Type B pancreatic cell (in vitro differentiated cells): ENCODE measurements around the gene SARS1. TPM values are rescaled to one million over a fixed set of nuclear protein-coding genes. Genes with fewer than 3 reads are reported as not detected.

ENCODE experiments used
- DNase-seq: peaks from one replicate; pipeline ENCODE4 v3.0.0; 2021; ENCODE audit warnings: mixed read lengths; ENCODE audit not compliant: unreplicated experiment; ENCODE audit errors: extremely low spot score
- H3K27ac Mint-ChIP-seq: 2 replicates; pipeline ENCODE4 v1.8.0; 2021; ENCODE audit warnings: mild to moderate bottlenecking, mixed read lengths
- H3K27me3 Mint-ChIP-seq: 2 replicates; pipeline ENCODE4 v1.8.0; 2021; ENCODE audit warnings: mixed read lengths
- H3K36me3 Mint-ChIP-seq: 2 replicates; pipeline ENCODE4 v1.8.0; 2021; ENCODE audit warnings: mixed read lengths
- H3K4me1 Mint-ChIP-seq: one replicate; pipeline ENCODE4 v1.8.0; 2021; ENCODE audit warnings: mixed read lengths; ENCODE audit not compliant: unreplicated experiment
- H3K4me3 Mint-ChIP-seq: 2 replicates; pipeline ENCODE4 v1.8.0; 2021; ENCODE audit warnings: mild to moderate bottlenecking, mixed read lengths
- H3K9me3 Mint-ChIP-seq: 2 replicates; pipeline ENCODE4 v1.8.0; 2021; ENCODE audit warnings: mixed read lengths
- total RNA-seq: library from RNA; stranded (reverse); gene quantifications from 2 replicates; pipeline ENCODE4 v1.2.1, GENCODE V29; 2021; ENCODE audit warnings: low replicate concordance
- TF ChIP-seq, protein P1 (sequence below): fragments of 200-600 bp; sonication (generic); conservative IDR thresholded peaks from 2 replicates; pipeline ENCODE4 v1.5.0; 2021; ENCODE audit warnings: antibody characterized with exemption, mild to moderate bottlenecking

SARS1 gene
- total RNA-seq, 1 donor from 2014 or later: 136 TPM

DNA sequence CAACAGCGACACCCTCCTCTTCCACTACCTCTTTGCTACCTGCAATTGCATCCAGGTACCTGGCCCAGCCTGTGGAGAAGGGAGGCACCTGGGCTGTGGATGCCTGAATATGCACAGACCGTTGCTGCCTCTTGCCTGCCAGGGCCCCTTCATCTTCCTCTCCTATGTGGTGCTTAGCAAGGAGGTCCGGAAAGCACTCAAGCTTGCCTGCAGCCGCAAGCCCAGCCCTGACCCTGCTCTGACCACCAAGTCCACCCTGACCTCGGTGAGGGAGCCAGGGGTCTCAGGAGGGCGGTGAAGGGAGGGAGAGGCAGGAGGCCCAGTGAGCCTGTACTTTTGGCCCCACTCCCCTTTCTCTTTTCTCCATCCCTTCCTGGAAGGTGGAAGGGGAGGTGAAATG lies 57.7 kb downstream of the SARS1 start:
- no peaks in the 10 kb centered on the region for H3K27me3 Mint-ChIP-seq
- peaks cover 7% of the 10 kb centered on the region for H3K36me3 Mint-ChIP-seq
- no peaks in the 10 kb centered on the region for H3K9me3 Mint-ChIP-seq
- TF ChIP-seq, protein P1, sequence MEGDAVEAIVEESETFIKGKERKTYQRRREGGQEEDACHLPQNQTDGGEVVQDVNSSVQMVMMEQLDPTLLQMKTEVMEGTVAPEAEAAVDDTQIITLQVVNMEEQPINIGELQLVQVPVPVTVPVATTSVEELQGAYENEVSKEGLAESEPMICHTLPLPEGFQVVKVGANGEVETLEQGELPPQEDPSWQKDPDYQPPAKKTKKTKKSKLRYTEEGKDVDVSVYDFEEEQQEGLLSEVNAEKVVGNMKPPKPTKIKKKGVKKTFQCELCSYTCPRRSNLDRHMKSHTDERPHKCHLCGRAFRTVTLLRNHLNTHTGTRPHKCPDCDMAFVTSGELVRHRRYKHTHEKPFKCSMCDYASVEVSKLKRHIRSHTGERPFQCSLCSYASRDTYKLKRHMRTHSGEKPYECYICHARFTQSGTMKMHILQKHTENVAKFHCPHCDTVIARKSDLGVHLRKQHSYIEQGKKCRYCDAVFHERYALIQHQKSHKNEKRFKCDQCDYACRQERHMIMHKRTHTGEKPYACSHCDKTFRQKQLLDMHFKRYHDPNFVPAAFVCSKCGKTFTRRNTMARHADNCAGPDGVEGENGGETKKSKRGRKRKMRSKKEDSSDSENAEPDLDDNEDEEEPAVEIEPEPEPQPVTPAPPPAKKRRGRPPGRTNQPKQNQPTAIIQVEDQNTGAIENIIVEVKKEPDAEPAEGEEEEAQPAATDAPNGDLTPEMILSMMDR: no peak
- H3K4me3 Mint-ChIP-seq: no peak overlapping the region
- peak; percentile 60 for DNase-seq
- H3K27ac Mint-ChIP-seq: peak overlapping the region; percentile 51
- H3K4me1 Mint-ChIP-seq: peaks cover 23% of the 10 kb centered on the region

GRCh38 chr1:109272021-109272799 lies 58.5 kb downstream of the SARS1 start:
- H3K36me3 Mint-ChIP-seq: peaks cover 7% of the 10 kb centered on the region
- H3K4me1 Mint-ChIP-seq: peaks cover 23% of the 10 kb centered on the region
- H3K9me3 Mint-ChIP-seq: no peaks in the 10 kb centered on the region
- H3K27ac Mint-ChIP-seq: peak overlapping the region; percentile 58
- TF ChIP-seq, protein P1: no peak
- no peak overlapping the region for H3K4me3 Mint-ChIP-seq
- H3K27me3 Mint-ChIP-seq: no peaks in the 10 kb centered on the region
- DNase-seq: peak; percentile 67

GRCh38 chr1:109272831-109273547 lies 59.3 kb downstream of the SARS1 start:
- Mint-ChIP-seq H3K36me3 (peaks cover 7% of the 10 kb centered on the region), H3K4me3 (no peak overlapping the region), H3K27ac (peak overlapping the region; percentile 58), H3K4me1 (peaks cover 23% of the 10 kb centered on the region), H3K27me3 (no peaks in the 10 kb centered on the region), H3K9me3 (no peaks in the 10 kb centered on the region)
- TF ChIP-seq, protein P1: no peak
- DNase-seq: peak; percentile 64

DNA sequence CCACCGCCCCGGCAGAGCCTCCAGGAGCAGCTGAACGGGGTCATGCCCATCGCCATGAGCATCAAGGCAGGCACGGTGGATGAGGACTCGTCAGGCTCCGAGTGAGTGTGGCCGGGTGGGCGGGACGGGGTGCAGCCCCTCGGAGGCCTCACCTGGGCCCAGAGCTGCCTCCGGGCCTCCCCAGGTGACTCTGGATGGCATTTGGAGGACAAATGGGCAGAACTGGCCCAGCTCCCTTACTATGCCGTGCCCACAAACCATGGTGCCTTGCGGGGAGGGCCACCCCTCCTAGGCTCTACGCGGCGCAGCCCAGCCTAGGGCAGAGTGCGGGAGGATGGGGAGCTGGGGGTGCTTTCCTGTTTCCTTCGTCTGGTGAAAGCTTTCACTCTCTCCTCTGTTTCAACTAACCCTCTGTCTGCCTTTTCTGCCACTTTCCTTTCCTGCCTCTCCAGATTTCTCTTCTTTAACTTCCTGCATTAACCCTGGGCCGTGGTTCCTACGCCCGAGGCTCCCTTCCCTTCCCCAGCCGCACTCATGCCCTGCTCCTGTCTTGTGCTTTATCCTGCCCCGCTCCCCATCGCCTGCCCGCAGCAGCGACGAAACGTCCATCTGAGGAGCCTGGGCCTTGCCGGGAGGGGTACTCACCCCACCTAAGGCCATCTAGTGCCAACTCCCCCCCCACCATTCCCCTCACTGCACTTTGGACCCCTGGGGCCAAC lies 60.0 kb downstream of the SARS1 start:
- TF ChIP-seq, protein P1: no peak
- DNase-seq: no peak
- H3K4me3 Mint-ChIP-seq: peak overlapping the region; percentile 85
- H3K9me3 Mint-ChIP-seq: no peaks in the 10 kb centered on the region
- peak overlapping the region; percentile 92 for H3K27ac Mint-ChIP-seq
- peaks cover 6% of the 10 kb centered on the region for H3K36me3 Mint-ChIP-seq
- peaks cover 27% of the 10 kb centered on the region for H3K4me1 Mint-ChIP-seq
- no peaks in the 10 kb centered on the region for H3K27me3 Mint-ChIP-seq

DNA sequence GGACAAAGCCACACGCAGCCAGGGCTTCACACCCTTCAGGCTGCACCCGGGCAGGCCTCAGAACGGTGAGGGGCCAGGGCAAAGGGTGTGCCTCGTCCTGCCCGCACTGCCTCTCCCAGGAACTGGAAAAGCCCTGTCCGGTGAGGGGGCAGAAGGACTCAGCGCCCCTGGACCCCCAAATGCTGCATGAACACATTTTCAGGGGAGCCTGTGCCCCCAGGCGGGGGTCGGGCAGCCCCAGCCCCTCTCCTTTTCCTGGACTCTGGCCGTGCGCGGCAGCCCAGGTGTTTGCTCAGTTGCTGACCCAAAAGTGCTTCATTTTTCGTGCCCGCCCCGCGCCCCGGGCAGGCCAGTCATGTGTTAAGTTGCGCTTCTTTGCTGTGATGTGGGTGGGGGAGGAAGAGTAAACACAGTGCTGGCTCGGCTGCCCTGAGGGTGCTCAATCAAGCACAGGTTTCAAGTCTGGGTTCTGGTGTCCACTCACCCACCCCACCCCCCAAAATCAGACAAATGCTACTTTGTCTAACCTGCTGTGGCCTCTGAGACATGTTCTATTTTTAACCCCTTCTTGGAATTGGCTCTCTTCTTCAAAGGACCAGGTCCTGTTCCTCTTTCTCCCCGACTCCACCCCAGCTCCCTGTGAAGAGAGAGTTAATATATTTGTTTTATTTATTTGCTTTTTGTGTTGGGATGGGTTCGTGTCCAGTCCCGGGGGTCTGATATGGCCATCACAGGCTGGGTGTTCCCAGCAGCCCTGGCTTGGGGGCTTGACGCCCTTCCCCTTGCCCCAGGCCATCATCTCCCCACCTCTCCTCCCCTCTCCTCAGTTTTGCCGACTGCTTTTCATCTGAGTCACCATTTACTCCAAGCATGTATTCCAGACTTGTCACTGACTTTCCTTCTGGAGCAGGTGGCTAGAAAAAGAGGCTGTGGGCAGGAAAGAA lies 61.1 kb downstream of the SARS1 start:
- H3K36me3 Mint-ChIP-seq: peaks cover 8% of the 10 kb centered on the region
- peaks cover 27% of the 10 kb centered on the region for H3K4me1 Mint-ChIP-seq

More for the DNA sequence above, 61.1 kb downstream of the SARS1 start:
- Mint-ChIP-seq H3K27me3 (no peaks in the 10 kb centered on the region), H3K9me3 (no peaks in the 10 kb centered on the region), H3K4me3 (peak overlapping the region; percentile 85), H3K27ac (peak overlapping the region; percentile 92)
- TF ChIP-seq, protein P1: no peak
- DNase-seq: peak; percentile 71
